ENCODE results near the gene KIF14. TPM values are rescaled to one million over a fixed set of nuclear protein-coding genes. Genes with fewer than 3 reads are reported as not detected.

KIF14 gene
- total RNA-seq, 1 donor from 2014 or later, result 3.8 TPM

GRCh38 chr1:200627575-200628222, 7.1 kb upstream of the KIF14 start:
- H3K27me3 Mint-ChIP-seq (ENCODE audit: unreplicated experiment), result peaks cover 3% of the 10 kb centered on the region
- no peak for TF ChIP-seq CTCF (IDR thresholded peaks at IDR 0.05; ENCODE audit: unreplicated experiment)
- no peaks in the 10 kb centered on the region for H3K4me1 Mint-ChIP-seq (ENCODE audit: unreplicated experiment)
- no peak for DNase-seq (ENCODE audit: low spot score)
- H3K36me3 Mint-ChIP-seq (ENCODE audit: low read depth, unreplicated experiment), result no peaks in the 10 kb centered on the region
- no peaks in the 10 kb centered on the region for H3K9me3 Mint-ChIP-seq (ENCODE audit: unreplicated experiment)
- no peak overlapping the region for H3K4me3 Mint-ChIP-seq (ENCODE audit: unreplicated experiment)
- no peak overlapping the region for H3K27ac Mint-ChIP-seq (ENCODE audit: unreplicated experiment)

- no peak for TF ChIP-seq CTCF (IDR thresholded peaks at IDR 0.05; ENCODE audit: unreplicated experiment)
- no peaks in the 10 kb centered on the region for H3K9me3 Mint-ChIP-seq (ENCODE audit: unreplicated experiment)
- H3K4me3 Mint-ChIP-seq (ENCODE audit: unreplicated experiment), result no peak overlapping the region
- H3K36me3 Mint-ChIP-seq (ENCODE audit: low read depth, unreplicated experiment), result no peaks in the 10 kb centered on the region
- H3K4me1 Mint-ChIP-seq (ENCODE audit: unreplicated experiment), result no peaks in the 10 kb centered on the region
- H3K27ac Mint-ChIP-seq (ENCODE audit: unreplicated experiment), result no peak overlapping the region
- DNase-seq (ENCODE audit: low spot score), result no peak
- peaks cover 3% of the 10 kb centered on the region for H3K27me3 Mint-ChIP-seq (ENCODE audit: unreplicated experiment)
Measured at GRCh38 chr1:200626853-200627534, 6.4 kb upstream of the KIF14 start.

GRCh38 chr1:200625381-200625824, 4.9 kb upstream of the KIF14 start:
- Mint-ChIP-seq H3K4me1 (ENCODE audit: unreplicated experiment) (no peaks in the 10 kb centered on the region), H3K9me3 (ENCODE audit: unreplicated experiment) (no peaks in the 10 kb centered on the region), H3K27me3 (ENCODE audit: unreplicated experiment) (peaks cover 3% of the 10 kb centered on the region), H3K4me3 (ENCODE audit: unreplicated experiment) (no peak overlapping the region), H3K27ac (ENCODE audit: unreplicated experiment) (no peak overlapping the region), H3K36me3 (ENCODE audit: low read depth, unreplicated experiment) (no peaks in the 10 kb centered on the region)
- no peak for TF ChIP-seq CTCF (IDR thresholded peaks at IDR 0.05; ENCODE audit: unreplicated experiment)
- DNase-seq (ENCODE audit: low spot score), result no peak

GRCh38 chr1:200624679-200625335, 4.3 kb upstream of the KIF14 start:
- Mint-ChIP-seq H3K4me3 (ENCODE audit: unreplicated experiment) (no peak overlapping the region), H3K27ac (ENCODE audit: unreplicated experiment) (no peak overlapping the region), H3K9me3 (ENCODE audit: unreplicated experiment) (no peaks in the 10 kb centered on the region), H3K4me1 (ENCODE audit: unreplicated experiment) (peaks cover 2% of the 10 kb centered on the region), H3K36me3 (ENCODE audit: low read depth, unreplicated experiment) (no peaks in the 10 kb centered on the region), H3K27me3 (ENCODE audit: unreplicated experiment) (peaks cover 3% of the 10 kb centered on the region)
- DNase-seq (ENCODE audit: low spot score), result no peak
- TF ChIP-seq CTCF (IDR thresholded peaks at IDR 0.05; ENCODE audit: unreplicated experiment), result no peak

GRCh38 chr1:200619894-200620272, 668 bp downstream of the KIF14 start:
- no peak for TF ChIP-seq CTCF (IDR thresholded peaks at IDR 0.05; ENCODE audit: unreplicated experiment)
- Mint-ChIP-seq H3K27me3 (ENCODE audit: unreplicated experiment) (no peaks in the 10 kb centered on the region), H3K27ac (ENCODE audit: unreplicated experiment) (peak overlapping the region; percentile 92), H3K36me3 (ENCODE audit: low read depth, unreplicated experiment) (no peaks in the 10 kb centered on the region), H3K9me3 (ENCODE audit: unreplicated experiment) (no peaks in the 10 kb centered on the region), H3K4me1 (ENCODE audit: unreplicated experiment) (peaks cover 15% of the 10 kb centered on the region), H3K4me3 (ENCODE audit: unreplicated experiment) (peak overlapping the region; percentile 95)
- no peak for DNase-seq (ENCODE audit: low spot score)
